GM19328 (cell line): ENCODE results near the gene PDILT.
"Not testable (repeated sequence)": the region's sequence is repeated elsewhere in the genome, so short reads cannot be mapped to it uniquely, and the experiment has no call there.

ENCODE experiments used
- ATAC-seq: cut with Tn5 transposase; IDR thresholded peaks from one replicate; pipeline ENCODE4 v1.9.1; 2021; ENCODE audit warnings: mild to moderate bottlenecking, moderate library complexity; ENCODE audit not compliant: unreplicated experiment

PDILT gene

DNA sequence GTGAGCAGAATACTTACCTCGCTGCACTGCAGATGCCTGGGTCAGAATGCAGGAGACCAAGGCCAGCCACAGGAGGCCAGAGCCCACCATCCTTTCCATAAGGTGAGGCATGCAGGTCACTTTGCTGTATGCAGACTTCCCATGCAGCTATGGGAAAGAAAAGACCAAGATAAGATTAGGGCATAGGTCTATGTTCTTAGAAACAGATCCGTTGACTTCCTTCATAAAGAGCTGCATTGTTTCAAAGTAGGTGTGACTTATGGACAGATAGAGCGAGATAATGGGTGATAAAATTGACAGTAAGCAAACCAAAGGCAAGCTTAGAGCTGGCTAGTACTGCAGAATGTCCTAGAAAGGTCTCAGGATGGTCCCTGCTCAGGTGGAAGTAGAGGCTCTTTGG is 78.2 kb downstream of the PDILT start:
- no peak for ATAC-seq

DNA sequence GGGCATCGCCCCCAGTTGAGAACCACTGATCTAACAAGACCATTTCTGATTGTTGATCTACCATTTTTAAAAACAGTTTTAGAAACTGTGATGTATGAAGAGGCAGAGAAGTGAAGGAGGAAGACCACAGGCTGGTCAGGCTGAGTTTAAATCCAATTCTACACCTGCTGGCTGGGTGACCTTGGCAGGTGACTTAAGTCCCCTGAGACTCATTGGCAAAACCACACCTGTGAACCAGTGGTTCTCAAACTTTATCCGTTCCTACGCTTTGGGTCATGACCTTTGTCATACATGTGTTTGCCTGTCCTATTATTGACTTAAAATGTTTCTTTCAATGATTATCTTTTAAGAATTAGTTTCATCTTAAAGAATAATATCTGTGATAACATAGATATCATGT is 79.5 kb downstream of the PDILT start:
- no peak for ATAC-seq

DNA sequence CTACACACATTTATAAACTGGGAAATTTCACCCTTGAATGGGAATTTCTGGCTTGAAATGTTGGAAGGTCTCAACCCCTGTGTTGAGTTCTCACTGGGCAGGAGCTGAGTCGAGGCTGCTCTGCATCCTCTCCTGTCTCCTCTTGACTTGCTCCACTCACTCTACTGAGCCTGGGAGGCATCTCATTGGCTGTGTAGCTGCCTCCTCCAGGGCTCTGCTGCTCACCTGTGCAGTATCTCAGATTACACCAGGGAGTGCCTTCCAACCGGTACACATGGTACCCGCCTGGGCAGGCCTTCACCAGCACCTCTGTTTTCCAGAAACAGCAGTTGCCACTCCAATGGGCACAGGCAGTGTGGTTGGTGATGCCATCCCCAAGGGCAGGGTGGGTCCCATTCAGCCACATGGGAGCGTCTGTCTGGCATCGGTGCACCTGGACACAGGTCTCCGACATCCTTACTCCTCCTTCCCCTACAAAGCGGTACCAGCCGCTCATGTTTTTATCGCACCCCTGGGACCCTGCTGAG is 80.9 kb downstream of the PDILT start:
- ATAC-seq = no peak

DNA sequence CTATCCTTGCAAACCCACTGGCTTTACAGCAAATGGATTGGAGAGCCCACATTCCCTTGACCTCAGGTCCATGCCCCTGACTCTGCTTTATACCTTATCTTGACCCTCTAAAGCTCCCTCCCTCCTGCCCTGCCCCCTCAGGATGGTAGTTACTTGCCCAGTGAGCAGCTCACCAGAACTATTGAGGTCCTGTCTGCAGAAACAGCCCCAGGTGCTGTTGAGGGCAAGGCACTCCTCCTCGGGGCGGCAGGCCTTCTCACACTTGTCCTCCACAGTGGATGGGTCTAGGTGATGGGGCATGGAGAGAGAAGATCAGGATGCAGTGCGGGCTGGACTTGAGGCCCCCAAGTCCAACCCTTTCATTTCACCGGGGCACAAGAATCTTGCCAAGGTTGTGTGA is 81.8 kb downstream of the PDILT start:
- no peak for ATAC-seq

DNA sequence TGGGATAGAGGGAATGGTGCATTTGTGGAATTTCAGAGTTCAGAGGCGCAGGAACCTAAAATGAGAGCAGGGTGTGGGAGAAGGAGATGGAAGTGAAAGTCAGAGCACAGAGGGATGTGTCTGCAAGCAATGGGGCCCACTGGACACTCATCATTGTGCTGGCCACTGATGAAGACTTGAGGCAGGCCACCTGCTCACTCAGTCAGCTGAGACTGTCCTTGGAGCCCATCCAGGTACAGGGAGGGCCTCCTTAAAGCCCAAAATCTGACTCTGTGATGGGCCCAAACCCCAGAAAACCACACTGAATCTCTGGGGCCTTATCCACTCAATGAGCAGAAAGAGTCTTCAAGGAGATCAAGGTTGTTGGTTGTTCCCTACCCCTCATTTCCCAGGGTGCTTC is 82.9 kb downstream of the PDILT start:
- ATAC-seq = no peak

DNA sequence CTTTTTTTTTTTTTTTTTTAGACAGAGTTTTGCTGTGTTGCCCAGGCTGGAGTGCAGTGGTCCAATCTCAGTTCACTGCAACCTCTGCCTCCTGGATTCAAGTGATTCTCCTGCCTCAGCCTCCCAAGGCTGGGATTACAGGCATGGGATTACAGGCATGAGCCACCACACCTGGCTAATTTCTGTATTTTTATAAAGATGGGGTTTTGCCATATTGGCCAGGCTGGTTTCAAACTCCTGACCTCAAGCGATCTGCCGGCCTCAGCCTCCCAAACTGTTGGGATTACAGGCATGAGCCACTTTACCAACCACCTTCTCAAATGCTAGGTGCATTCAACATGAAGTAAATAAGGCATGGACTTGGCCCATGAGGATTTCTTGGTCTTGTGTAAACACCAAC is 83.5 kb downstream of the PDILT start:
- ATAC-seq = not testable (repeated sequence)

DNA sequence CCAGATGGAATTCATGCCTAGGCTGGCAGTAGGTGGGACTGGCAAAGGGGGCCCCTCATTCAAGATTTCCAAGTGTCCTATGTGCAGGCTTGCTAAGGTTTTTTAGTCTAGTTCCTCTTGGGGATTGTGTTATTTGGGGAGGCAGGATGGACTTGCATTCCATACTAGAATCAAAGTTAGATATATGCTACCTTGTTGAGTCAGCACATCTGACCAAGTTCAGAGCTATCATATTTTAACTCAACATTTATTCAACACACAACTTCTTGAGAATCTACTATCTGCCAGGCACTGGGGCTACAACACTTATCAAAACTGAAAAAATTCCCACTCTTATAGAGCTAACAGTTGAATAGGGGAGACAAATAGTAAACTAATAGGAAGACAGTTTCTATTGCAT is 83.9 kb downstream of the PDILT start:
- ATAC-seq = no peak

DNA sequence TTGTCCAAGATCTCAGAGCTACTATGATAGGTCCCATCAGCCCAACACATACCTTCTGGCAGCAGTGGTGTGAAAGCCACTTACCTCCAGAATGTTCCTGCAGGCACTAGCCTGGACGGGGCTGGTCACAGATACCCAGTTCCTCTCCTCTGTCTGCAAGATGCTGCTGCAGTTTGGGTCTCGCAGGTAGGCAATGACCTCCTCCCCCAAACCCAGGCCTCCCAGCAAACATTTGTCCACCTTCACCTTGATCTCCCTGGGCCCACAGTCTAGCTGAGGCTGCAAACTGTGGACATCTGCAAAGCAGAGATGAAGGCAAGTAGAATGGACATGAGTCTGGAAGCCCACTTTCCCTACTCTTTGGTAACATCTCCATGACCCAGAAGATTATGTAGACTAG is 84.4 kb downstream of the PDILT start:
- no peak for ATAC-seq

DNA sequence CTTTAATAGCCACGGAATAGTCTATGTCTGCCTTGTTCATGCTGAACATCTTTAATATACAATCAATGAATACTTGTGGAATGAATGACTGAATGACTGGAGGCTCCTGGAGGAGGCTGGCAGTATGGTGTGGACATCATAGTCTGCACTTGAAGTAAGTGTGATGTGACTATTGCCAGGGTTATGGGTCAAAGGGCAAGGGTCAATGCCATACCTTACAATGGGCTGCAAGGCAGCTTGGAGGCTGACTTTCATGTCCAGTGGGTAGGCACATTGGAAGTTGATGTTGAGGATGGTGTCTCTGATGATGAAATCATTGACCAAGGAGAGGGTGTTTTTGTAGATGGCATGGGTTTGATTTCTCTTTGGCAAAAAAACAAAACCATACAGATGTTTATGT is 85.1 kb downstream of the PDILT start:
- no peak for ATAC-seq

DNA sequence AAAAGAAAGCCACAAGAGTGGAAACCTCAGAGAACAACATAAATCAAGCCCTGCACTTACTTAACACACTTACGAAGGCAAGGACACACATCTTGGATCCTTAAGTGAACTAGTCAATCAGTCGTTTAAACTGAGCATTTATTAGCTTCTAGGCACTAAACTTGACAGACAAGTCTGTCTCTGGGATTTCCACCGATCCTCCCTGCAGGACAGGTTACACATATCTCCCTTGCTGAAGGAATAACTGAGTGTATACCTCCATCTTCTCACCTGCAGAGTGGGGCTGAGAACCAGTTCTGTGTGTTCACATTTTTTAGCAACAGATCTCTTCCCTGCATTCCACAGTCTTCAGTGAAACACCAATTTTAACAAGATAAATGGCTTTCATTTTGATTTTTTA is 86.1 kb downstream of the PDILT start:
- ATAC-seq = no peak

DNA sequence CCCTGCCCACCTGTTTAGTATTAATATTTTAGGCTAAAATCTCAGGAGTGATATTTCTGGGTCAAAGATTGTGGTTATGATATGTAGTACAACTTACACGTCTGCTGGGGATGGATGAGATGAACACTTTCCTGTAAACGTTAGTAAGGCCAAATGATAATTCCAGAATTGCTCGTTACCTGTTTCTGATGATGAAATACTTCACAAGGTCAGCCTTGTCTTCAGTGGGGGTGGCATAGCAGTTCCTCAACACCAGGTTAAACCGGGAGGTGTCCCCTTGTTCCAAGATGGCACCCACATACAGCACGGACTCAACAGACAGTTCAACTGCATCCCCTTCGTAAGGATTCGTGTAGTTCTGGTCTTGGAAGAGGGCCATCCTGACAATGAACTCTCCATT is 86.5 kb downstream of the PDILT start:
- ATAC-seq = no peak

DNA sequence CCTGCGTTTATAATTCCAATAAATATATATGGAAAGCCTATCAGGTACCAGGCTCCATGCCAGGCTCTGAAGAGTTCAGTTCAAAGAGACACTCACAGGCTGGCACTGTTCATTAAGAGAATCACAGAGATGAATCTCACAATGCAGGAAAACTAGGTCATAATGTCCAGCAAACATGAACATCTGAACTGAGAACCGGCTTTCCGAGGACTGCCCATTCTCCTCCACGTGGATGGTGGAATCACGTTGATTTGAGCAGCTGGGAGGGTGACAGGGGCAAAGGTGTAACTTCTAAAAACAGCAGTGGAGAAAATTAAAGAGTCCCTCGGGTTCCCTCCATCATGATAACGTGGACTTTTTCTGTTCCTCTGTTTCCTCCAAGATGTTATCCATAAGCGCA is 87.4 kb downstream of the PDILT start:
- ATAC-seq = no peak

DNA sequence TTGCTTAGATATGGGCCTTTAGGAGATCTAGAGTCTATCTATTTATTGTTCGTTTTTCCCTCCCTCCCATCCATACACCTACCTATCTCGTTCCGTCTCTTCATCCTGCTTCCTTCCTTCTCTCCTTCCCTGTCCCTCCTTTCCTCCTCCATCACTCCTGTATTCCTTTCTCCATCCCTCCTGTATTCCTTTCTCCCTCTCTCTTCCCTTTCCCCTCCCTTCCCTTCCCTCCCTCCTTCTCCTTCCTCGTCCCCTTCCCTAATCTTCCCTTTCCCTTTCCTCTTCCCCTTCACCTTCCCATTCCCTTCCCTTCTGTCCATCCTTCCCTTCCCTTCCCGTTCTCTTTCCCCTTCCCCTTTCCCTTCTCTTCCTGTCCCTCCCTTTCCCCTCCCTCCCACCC is 87.8 kb downstream of the PDILT start:
- ATAC-seq = no peak

DNA sequence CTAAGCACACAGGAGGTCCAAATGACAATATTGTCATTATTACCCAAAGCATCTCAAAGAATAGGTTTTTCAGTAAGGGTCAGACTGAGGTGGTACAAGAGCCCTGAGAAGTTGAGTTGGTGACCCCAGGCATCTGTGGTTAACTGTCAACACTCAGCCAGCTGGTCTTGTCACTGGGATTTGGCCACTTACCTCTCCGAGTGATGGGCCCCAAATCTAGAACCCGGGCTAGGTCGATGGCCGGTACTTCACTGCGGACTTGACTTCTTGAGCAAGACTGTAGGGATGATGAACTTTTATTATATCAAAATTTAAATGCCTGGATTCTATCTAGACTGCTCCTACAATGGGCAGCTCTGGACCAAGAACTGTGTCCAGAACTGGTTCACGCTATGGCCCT is 88.8 kb downstream of the PDILT start:
- ATAC-seq = no peak

DNA sequence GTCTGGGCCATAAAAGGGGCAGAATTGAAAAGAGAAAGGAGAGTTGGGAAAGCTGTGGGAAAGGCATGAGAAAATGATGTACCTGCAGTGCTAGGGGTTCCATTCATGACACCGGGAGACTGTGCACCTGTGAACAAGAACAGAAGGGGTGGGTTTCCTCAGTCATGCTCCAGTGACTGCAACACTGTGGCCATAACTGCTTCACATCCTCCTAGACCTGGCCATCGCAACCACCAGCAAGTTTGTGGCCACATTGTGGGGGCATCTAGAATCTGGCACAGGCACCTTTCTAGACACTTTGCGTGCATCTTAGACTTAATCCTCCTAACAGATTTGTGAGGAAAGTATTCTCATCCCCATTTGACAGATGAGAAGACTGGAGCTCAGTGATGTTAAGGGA is 90.0 kb downstream of the PDILT start:
- no peak for ATAC-seq

DNA sequence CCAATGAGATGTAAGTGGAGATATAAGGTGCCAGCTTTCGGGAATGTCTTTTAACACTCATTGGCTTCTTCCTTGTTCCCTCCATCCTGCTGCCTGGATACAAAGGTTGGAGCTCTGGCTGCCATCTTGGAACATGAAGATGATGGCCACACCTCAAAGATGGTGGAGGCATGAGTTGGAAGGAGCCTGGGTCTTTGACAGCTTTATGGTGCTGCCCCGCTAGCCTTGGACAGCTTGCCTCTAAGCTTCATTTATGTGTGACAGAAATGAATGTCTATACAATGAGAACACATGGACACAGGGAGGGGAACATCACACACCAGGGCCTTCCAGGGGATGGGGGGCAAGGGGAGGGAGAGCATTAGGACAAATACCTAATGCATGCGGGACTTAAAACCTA is 90.8 kb downstream of the PDILT start:
- no peak for ATAC-seq

DNA sequence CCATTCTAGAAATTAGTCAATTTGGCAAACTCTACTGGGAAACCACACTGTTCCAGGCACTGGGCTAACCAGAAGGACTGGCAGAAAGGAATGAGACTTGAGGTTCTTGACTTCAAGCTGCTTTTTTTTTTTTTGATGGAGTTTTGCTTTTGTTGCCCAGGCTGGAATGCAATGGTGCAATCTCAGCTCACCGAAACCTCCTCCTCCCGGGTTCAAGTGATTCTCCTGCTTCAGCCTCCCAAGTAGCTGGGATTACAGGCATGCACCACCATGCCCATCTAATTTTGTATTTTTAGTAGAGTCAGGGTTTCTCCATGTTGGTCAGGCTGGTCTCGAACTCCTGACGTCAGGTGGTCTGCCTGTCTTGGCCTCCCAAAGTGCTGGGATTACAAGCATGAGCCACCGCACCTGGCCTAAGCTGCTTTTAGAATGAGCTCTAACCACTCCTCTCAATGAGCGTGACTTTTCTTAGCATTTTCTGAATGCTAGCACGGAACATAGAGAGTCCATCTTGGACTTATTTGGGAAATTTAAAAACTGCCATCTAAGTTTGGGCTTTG is 91.9 kb downstream of the PDILT start:
- ATAC-seq = not testable (repeated sequence)

DNA sequence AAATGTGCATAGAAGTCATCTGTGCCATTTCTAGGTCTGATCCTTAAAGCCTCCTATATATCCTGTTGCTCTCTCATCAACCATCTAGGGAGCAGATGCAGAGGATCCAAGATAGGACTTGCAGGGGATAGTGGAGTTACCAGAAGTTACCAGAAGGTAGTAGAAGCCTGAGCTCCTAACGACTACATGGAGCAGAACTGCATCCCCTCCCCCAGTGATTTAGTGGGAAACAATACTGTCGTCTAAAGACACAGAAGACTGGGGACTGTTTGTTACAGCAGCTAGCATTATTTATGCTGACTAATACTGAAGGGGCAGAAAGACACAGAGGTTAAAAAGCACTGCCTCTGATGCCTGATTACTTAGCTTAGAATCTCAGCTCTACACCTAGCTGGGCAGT is 93.0 kb downstream of the PDILT start:
- ATAC-seq = no peak

DNA sequence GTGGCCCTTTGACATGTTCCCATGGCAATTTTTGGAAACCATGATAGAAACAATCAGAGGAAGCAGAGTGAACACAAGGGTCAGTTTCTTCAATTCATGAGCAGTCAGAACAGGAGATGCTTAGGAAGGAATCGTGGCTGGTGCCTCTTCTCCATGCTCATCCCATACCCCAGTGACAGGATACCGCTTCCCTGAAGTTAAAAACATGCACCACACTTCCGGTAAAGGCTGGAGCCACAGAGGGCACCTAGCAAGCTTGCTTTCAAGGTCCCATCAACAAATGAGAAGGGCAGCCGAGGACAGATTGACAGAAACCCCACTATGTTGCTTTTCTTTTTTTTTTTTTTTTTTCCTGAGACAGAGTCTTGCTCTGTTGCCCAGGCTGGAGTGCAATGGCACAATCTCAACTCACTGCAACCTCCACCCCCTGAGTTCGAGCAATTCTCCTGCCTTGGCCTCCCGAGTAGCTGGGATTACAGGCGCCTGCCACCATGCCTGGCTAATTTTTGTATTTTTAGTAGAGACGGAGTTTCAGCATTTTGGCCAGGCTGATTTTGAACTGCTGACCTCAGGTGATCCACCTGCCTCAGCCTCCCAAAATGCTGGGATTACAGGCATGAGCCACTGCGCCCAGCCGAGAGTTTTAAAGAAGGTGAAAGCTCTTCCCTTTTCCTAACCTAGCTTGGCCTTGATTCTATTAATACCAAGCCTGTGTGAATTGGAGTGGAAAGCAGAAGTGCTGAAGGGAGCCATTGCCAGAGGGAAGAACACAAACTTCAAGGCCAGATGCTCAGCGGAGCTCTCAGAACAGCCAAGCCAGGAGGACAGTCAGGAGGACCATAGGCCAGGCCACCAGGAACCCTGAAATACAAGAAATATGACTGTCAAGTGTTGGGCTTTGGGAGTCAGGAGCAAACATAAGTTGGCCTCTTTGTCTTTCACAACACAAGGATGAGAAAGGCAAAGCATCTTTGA is 93.8 kb downstream of the PDILT start:
- no peak for ATAC-seq

DNA sequence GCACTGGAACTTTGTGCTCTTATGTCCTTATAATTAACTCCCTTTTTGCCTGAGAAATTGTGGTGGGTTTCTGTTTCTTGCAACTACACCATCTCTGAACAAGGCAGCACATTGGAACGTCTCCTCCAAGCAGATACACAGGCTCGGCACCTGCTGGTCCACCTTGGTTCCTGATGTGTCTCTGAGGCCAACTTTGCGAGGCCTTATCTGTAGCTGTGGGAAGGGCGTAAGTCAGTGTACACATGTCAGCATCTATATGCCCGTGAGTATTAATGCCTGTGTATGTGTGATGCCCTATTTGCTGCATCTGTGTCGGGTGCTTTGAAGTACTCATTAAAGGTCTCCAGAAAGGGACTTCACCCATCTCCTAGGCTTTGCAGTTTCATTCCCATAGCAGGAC is 94.8 kb downstream of the PDILT start:
- ATAC-seq = no peak
